GM06990 (cell line): ENCODE results near the gene SPTBN1.

Experiments
- DNase-seq: peaks from one replicate; pipeline ENCODE4 v3.0.0-alpha.2; 2011; ENCODE audit not compliant: insufficient read length; ENCODE audit errors: extremely low read depth
- H3K27me3 ChIP-seq: replicated peaks from 2 replicates; pipeline ENCODE4 v1.6.0; 2011; ENCODE audit warnings: low read length; ENCODE audit not compliant: control insufficient read depth, insufficient read depth
- H3K36me3 ChIP-seq: 2 replicates; pipeline ENCODE4 v1.5.1; 2011; ENCODE audit warnings: low read length; ENCODE audit not compliant: control insufficient read depth, insufficient read depth
- H3K4me3 ChIP-seq: replicated peaks from 2 replicates; pipeline ENCODE4 v1.5.1; 2011; ENCODE audit warnings: low read depth, mild to moderate bottlenecking, control low read depth, low read length
- TF ChIP-seq, protein P1 (sequence below): IDR thresholded peaks from 2 replicates; pipeline ENCODE4 v1.5.1; 2011; ENCODE audit warnings: low read length, control low read depth, mild to moderate bottlenecking, inconsistent platforms; ENCODE audit not compliant: insufficient read depth, poor library complexity, severe bottlenecking

SPTBN1 gene

DNA sequence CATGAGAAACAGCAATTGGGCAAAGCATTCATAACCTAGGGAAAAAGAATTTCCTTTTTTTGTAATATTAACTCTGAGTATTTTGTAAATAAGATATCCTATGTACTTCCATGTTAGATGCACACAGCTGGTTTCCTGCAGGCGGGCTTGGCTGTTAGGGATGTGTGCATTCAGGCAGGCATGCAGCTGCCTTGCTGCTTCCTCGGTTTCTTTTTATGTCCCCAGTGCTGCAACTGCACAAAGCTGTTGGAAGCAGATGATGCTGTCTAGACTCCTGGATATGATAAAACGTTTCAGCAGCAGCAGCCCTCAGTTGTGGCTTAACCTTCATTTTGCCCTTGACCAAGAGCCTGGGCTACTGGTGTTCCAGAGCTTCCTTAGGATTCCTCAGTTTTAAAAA is 177.9 kb downstream of the SPTBN1 start:
- Histone ChIP-seq H3K36me3 (peaks cover 41% of the 10 kb centered on the region), H3K27me3 (no peaks in the 10 kb centered on the region), H3K4me3 (no peak overlapping the region)
- DNase-seq, result no peak
- TF ChIP-seq, protein P1, sequence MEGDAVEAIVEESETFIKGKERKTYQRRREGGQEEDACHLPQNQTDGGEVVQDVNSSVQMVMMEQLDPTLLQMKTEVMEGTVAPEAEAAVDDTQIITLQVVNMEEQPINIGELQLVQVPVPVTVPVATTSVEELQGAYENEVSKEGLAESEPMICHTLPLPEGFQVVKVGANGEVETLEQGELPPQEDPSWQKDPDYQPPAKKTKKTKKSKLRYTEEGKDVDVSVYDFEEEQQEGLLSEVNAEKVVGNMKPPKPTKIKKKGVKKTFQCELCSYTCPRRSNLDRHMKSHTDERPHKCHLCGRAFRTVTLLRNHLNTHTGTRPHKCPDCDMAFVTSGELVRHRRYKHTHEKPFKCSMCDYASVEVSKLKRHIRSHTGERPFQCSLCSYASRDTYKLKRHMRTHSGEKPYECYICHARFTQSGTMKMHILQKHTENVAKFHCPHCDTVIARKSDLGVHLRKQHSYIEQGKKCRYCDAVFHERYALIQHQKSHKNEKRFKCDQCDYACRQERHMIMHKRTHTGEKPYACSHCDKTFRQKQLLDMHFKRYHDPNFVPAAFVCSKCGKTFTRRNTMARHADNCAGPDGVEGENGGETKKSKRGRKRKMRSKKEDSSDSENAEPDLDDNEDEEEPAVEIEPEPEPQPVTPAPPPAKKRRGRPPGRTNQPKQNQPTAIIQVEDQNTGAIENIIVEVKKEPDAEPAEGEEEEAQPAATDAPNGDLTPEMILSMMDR, result no peak

DNA sequence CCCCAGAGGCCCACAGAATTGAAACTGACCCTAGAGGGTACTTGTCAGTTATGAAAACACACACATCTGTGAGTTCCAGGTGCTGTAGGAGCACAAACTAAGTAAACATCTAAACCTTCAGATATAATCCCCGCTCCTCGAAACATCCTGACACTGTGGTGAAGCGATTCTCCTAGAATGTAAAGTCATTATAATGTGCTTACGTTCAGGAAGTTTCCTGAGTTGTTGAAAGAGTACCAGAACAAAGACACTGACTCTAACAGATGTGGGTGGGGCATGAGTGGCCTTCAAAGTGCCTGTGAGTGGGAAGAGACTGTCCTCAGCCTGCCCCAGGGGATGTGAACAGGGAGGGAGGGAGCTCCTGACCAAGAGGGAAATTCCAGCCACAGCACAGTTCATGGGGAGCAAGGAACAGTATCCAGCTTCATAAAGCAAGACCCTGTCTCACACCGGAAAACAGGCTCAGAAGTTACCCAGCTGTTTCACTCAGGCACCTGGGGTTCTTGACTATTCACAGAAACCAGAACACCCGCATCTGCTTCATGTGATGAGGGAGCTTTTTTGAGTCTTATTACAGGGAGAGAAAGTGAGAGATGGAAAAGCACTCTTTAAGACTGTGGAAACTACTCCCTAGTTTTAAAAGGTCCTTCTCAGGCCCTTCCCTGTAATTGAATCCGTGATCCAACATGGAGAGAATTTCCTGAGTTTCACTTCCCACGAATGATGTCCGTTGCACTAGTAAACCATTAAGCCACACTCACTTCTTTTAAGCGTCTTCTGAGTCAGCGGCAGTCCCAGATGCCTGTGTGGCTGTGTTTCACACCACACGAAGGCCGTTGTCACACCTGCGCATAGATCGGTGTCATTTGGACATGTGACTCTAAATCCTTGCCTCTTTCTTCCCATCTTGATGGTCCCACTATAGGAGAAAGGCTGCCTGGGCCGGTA is 178.7 kb downstream of the SPTBN1 start:
- Histone ChIP-seq H3K27me3 (no peaks in the 10 kb centered on the region), H3K4me3 (no peak overlapping the region), H3K36me3 (peaks cover 41% of the 10 kb centered on the region)
- peak; percentile 74 for DNase-seq
- TF ChIP-seq, protein P1, result no peak

DNA sequence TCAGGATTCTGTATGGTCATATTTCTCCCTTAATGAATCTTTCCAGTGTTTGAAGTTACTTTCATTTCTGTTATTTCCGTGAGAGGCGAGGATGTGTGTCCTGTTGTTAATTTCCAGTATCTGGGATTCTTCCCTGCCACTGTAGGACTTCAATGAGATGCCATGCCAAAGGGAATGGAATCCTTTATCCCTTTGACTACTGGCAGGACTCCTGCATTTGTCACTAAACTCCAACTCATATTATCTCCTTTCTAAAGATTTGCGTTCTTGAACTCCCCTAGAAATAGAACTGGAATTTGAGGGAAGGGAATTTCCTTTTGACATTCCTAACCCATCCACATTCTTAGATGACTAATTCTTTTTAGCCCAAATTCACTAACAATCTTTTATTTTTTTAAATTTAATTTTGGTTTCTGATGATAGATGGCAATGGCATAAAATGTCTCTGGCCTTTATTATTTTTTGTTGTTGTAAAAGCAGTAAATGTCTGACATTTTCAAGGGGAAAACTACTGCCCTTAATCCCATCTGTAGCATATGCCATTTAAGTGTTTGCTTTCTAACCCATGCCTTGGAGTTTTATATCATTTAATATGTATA is 179.5 kb downstream of the SPTBN1 start:
- Histone ChIP-seq H3K27me3 (no peaks in the 10 kb centered on the region), H3K36me3 (peaks cover 40% of the 10 kb centered on the region), H3K4me3 (no peak overlapping the region)
- TF ChIP-seq, protein P1, result no peak
- DNase-seq, result no peak

DNA sequence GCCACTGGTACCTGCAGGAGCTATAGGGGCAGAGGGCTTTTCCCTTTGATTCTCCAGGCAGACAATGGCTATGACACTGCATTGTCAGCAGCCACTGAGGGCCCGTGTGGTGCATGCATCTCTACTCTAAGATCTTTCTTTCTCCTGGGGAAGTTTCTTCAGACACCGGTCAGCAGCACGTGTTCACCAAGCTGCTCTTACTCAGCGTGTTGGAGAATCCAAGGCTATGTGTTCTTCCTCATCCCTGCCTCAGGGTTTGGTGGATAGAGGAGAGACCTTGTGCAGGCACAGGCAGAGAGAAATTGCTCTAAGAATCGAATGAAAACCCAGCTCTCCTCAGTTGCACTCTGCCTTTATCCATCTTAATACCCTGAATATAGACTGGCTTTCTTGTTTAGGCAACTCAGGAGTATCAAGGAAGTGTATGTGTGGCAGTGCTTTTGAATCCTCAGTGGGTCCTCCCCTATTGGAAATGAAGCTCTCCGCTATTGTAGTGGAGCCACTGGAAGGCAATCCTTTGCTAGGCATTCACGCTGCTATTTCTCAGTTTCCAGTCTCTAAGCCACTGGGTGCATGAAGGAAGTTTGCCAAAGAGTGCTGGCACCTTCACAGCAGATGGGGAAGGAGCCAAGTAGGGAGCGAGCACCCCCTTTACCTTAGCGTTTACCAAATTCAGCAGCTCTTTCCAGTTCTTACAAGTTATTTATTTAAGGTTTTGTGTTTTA is 180.4 kb downstream of the SPTBN1 start:
- TF ChIP-seq, protein P1, result no peak
- H3K4me3 ChIP-seq, result no peak overlapping the region
- peaks cover 33% of the 10 kb centered on the region for H3K36me3 ChIP-seq
- no peak for DNase-seq
- no peaks in the 10 kb centered on the region for H3K27me3 ChIP-seq

DNA sequence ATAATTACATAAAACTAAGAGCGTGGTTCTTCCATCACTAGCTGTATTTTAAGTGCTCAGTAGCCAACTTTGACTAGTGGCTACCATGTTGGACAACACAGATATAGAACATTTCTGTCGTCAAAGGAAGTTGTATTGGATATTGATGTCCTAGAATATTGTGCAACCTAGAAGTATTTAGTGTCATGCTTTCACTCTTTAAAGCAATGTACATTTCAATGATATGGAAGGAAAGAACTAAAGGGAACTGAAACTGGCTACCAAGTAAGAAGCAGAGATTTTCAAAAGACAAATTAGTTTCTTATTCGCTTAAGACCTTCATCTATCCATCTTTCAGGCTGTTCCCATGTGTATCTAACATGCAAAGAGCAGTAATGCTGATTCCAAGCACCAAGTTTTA is 182.0 kb downstream of the SPTBN1 start:
- peaks cover 29% of the 10 kb centered on the region for H3K36me3 ChIP-seq
- H3K4me3 ChIP-seq, result no peak overlapping the region
- no peak for DNase-seq
- TF ChIP-seq, protein P1, result no peak
- no peaks in the 10 kb centered on the region for H3K27me3 ChIP-seq
